K562 (cell line): ENCODE measurements around the gene PPCDC. TPM values are rescaled to one million over a fixed set of nuclear protein-coding genes. Genes with fewer than 3 reads are reported as not detected.
"Not testable (repeated sequence)": the region's sequence is repeated elsewhere in the genome, so short reads cannot be mapped to it uniquely, and the experiment has no call there.

Experiments used
- ATAC-seq: fragments of 200-7000 bp; cut with Tn5 transposase; 3 replicates; pipeline ENCODE4 v1.9.1; 2020; ENCODE audit warnings: moderate library complexity
- BruUV-seq: library from RNA; stranded (reverse); fragments of 400-500 nt; replicated peaks from 2 replicates; lab custom pipeline; 2021; lab: Mats Ljungman, UMichigan
- CTCF ChIA-PET: fragments of 300-600 bp; formaldehyde crosslinking; extraction: SDS; loops from one replicate; lab custom pipeline; 2021; ENCODE audit warnings: low intra/inter-chr PET ratio; lab: Yijun Ruan, JAX
- POLR2A ChIA-PET: fragments of 300-600, 350-650 bp; sonication (Branson Sonifier 250); formaldehyde crosslinking; extraction: SDS; loops from one replicate; lab custom pipeline; 2021; ENCODE audit warnings: antibody characterized with exemption, inconsistent platforms; lab: Yijun Ruan, JAX
- DNase-seq, 4 experiments: peaks; one replicate each; pipeline versions ENCODE4 v3.0.0 to v3.0.0-alpha.2; 2011 to 2018; ENCODE audit warnings: low spot score in 3 of 4, mixed read lengths in 3 of 4; ENCODE audit errors: extremely low read depth in 1 of 4
- FAIRE-seq: peaks from 2 replicates; lab custom pipeline; 2011; peaks lifted over from hg19 to GRCh38; lab: Jason Lieb, UNC
- H2AFZ ChIP-seq: 2 replicates; pipeline ENCODE4 v1.6.0; 2011; ENCODE audit warnings: low read depth, low read length, control low read depth, inconsistent platforms
- H3K27ac ChIP-seq: fragments of 200-600 bp; 3 replicates; pipeline ENCODE4 v1.8.0; 2011; ENCODE audit warnings: low read depth, mild to moderate bottlenecking, control low read depth, inconsistent platforms, low read length, moderate library complexity, mixed read lengths; ENCODE audit errors: extremely low read depth
- H3K27me3 ChIP-seq, 2 experiments: fragments of 300-600 bp in 1 of 2; 2 replicates in 1 of 2; 3 replicates in 1 of 2; pipeline versions ENCODE4 v1.6.0 to v1.8.0; 2011; ENCODE audit warnings: inconsistent platforms in 2 of 2, low read length in 2 of 2, mild to moderate bottlenecking in 1 of 2, mixed read lengths in 1 of 2, moderate library complexity in 1 of 2; ENCODE audit not compliant: control insufficient read depth in 2 of 2, insufficient read depth in 2 of 2
- H3K36me3 ChIP-seq: fragments of 300-600 bp; 3 replicates; pipeline ENCODE4 v1.8.0; 2011; ENCODE audit warnings: mild to moderate bottlenecking, low read length, inconsistent platforms; ENCODE audit not compliant: control insufficient read depth, insufficient read depth
- H3K4me1 ChIP-seq, 2 experiments: fragments of 200-600 bp in 1 of 2; replicated peaks in 1 of 2; 2 replicates in 1 of 2; 3 replicates in 1 of 2; pipeline versions ENCODE4 v1.5.1 to v1.8.0; 2011; ENCODE audit warnings: inconsistent platforms in 2 of 2, low read length in 2 of 2, mild to moderate bottlenecking in 1 of 2, mixed read lengths in 1 of 2, moderate library complexity in 1 of 2; ENCODE audit not compliant: control insufficient read depth in 2 of 2, insufficient read depth in 2 of 2
- H3K4me2 ChIP-seq: 2 replicates; pipeline ENCODE4 v1.6.1; 2011; ENCODE audit warnings: low read length, control low read depth, inconsistent platforms, mixed read lengths; ENCODE audit not compliant: insufficient read depth
- H3K4me3 ChIP-seq: fragments of 200-600 bp; sonication (generic), shearing (Covaris generic); 2 replicates; pipeline ENCODE4 v1.5.1; 2016; ENCODE audit warnings: control low read depth, inconsistent platforms
- H3K79me2 ChIP-seq: fragments of 200-600 bp; 3 replicates; pipeline ENCODE4 v1.8.0; 2011; ENCODE audit warnings: low read length, inconsistent platforms; ENCODE audit not compliant: control insufficient read depth, insufficient read depth
- H3K9ac ChIP-seq, 2 experiments: 2 replicates each; pipeline versions ENCODE4 v1.6.0 to v1.6.1; 2011; ENCODE audit warnings: low read depth in 2 of 2, low read length in 2 of 2, control low read depth in 1 of 2, inconsistent platforms in 1 of 2, mild to moderate bottlenecking in 1 of 2, mixed read lengths in 1 of 2; ENCODE audit not compliant: insufficient read depth in 1 of 2
- H3K9me1 ChIP-seq: one replicate; pipeline ENCODE4 v1.6.0; 2011; ENCODE audit warnings: inconsistent platforms, mild to moderate bottlenecking, low read length, moderate library complexity; ENCODE audit not compliant: control insufficient read depth, insufficient read depth
- H3K9me3 ChIP-seq: replicated peaks from 2 replicates; pipeline ENCODE4 v1.5.1; 2011; ENCODE audit warnings: low read depth, low read length, inconsistent platforms; ENCODE audit not compliant: control insufficient read depth, insufficient read depth
- H4K20me1 ChIP-seq: replicated peaks from 2 replicates; pipeline ENCODE4 v1.6.1; 2011; ENCODE audit warnings: low read length, inconsistent platforms, mixed read lengths; ENCODE audit not compliant: control insufficient read depth, insufficient read depth
- DNMT1 ChIP-seq: fragments of 450-650 bp; IDR thresholded peaks from 2 replicates; pipeline ENCODE4 v1.6.1; 2016; ENCODE audit warnings: antibody characterized with exemption, mild to moderate bottlenecking
- EHMT2 ChIP-seq: fragments of 450-650 bp; IDR thresholded peaks from 2 replicates; pipeline ENCODE4 v1.6.1; 2018; ENCODE audit warnings: antibody characterized with exemption
- HDAC3 ChIP-seq: fragments of 450-650 bp; IDR thresholded peaks from 2 replicates; pipeline ENCODE4 v1.6.1; 2018; ENCODE audit warnings: borderline replicate concordance, mild to moderate bottlenecking, moderate library complexity; ENCODE audit not compliant: partially characterized antibody
- HMG20B ChIP-seq: fragments of 250-450 bp; sonication (Bioruptor Pico); IDR thresholded peaks from 2 replicates; pipeline ENCODE4 v1.5.0; 2021; ENCODE audit warnings: mild to moderate bottlenecking
- LCOR ChIP-seq: sonication (generic); formaldehyde crosslinking; IDR thresholded peaks from 2 replicates; pipeline ENCODE4 v1.8.0; 2022; ENCODE audit warnings: mild to moderate bottlenecking, missing genetic modification reagents
- NR1H2 ChIP-seq: sonication (generic); formaldehyde crosslinking; IDR thresholded peaks from 2 replicates; pipeline ENCODE4 v1.4.0; 2020; ENCODE audit warnings: mild to moderate bottlenecking, missing genetic modification reagents
- PHB ChIP-seq: fragments of 250-450 bp; sonication (Bioruptor Pico); IDR thresholded peaks from 2 replicates; pipeline ENCODE4 v1.5.0; 2021
- RAD51 ChIP-seq: fragments of 450-650 bp; IDR thresholded peaks from 2 replicates; pipeline ENCODE4 v1.7.1; 2016; ENCODE audit warnings: low read depth, mild to moderate bottlenecking, borderline replicate concordance
- SIN3B ChIP-seq: fragments of 450-650 bp; IDR thresholded peaks from 2 replicates; pipeline ENCODE4 v1.6.1; 2017; ENCODE audit warnings: low read depth, mild to moderate bottlenecking, moderate library complexity
- ZNF174 ChIP-seq: fragments of 250-450 bp; sonication (Bioruptor Pico); IDR thresholded peaks from 2 replicates; pipeline ENCODE4 v1.4.0; 2020; ENCODE audit warnings: mild to moderate bottlenecking
- ZNF408 ChIP-seq: fragments of 250-450 bp; sonication (Bioruptor Pico); IDR thresholded peaks from 2 replicates; pipeline ENCODE4 v1.4.0; 2020; ENCODE audit warnings: low read depth, mild to moderate bottlenecking, moderate library complexity
- ZNF780A ChIP-seq: fragments of 250-450 bp; sonication (Bioruptor Pico); IDR thresholded peaks from 2 replicates; pipeline ENCODE4 v1.5.0; 2021; ENCODE audit warnings: mild to moderate bottlenecking
- ZZZ3 ChIP-seq: fragments of 450-650 bp; IDR thresholded peaks from 2 replicates; pipeline ENCODE4 v1.6.1; 2016; ENCODE audit warnings: antibody characterized with exemption, mild to moderate bottlenecking, moderate library complexity
- WGBS: fragments of 100-300 bp; shearing (Covaris generic); methylation state at CpG from one replicate; pipeline ENCODE4 v1.1.6; 2016; ENCODE audit warnings: low coverage, mixed read lengths; ENCODE audit not compliant: insufficient coverage; ENCODE audit errors: missing lambda C conversion rate; 5-methylcytosine and 5-hydroxymethylcytosine counted together
- in situ Hi-C: fragments of 300-500 bp; cut with MboI; formaldehyde crosslinking; loops from 4 replicates; pipeline ENCODE4 v1.15.0; 2018; ENCODE audit warnings: inconsistent platforms, mixed read lengths
- intact Hi-C: fragments of 100-400 bp; cut with micrococcal nuclease; formaldehyde crosslinking; loops from 2 replicates; pipeline ENCODE4 v1.14.2; 2022
- polyA plus RNA-seq, 8 experiments: library from polyadenylated mRNA; depleted of rRNA in 4 of 8; stranded (reverse) in 5 of 8; unstranded in 3 of 8; fragments of >200 nt; fragmentation: Nextera tagmentation in 2 of 8; fragmentation: Illumina TruSeq in 1 of 8; extraction: Ambion mirVana in 2 of 8; extraction: Trizol in 1 of 8; gene quantifications; 2 replicates each; pipeline versions ENCODE4 v1.2.1 to v1.2.3, GENCODE V29; 2011 to 2014; ENCODE audit warnings: inconsistent platforms in 1 of 8, missing spikeins in 1 of 8
- total RNA-seq, 7 experiments: library from RNA; depleted of rRNA in 6 of 7; stranded (reverse); fragments of >200 nt in 6 of 7; fragmentation: Illumina TruSeq in 2 of 7; extraction: Trizol in 2 of 7; gene quantifications; 2 replicates each; pipeline versions ENCODE4 v1.2.1 to v1.2.3, GENCODE V29; 2011 to 2021; ENCODE audit warnings: low replicate concordance in 1 of 7

Gene PPCDC
- total and polyA plus RNA-seq, 9 of the 15 experiments (the other 6 are each of a cell fraction or from before 2014, with no cell fraction given): 10.9 to 53.6 (median 16.7) TPM

GRCh38 chr15:75091814-75092213 is 68.4 kb downstream of the PPCDC start:
- Histone ChIP-seq H4K20me1 (no peaks in the 10 kb centered on the region), H3K27me3 (no peaks in the 10 kb centered on the region), H3K9ac (no peak overlapping the region), H3K4me1 (peaks cover 6 to 8% of the 10 kb centered on the region in 2 experiments; a peak in 3 of 5 replicates), H2AFZ (no peak overlapping the region), H3K36me3 (no peaks in the 10 kb centered on the region), H3K4me2 (no peak overlapping the region), H3K9me1 (no peaks in the 10 kb centered on the region), H3K27ac (no peak overlapping the region), H3K9me3 (no peaks in the 10 kb centered on the region), H3K79me2 (no peaks in the 10 kb centered on the region), H3K4me3 (no peak overlapping the region)
- ChIA-PET POLR2A (interaction anchor here (1.1 to 1.4 kb wide), 2 partner anchors 17 to 20 kb away, joined by 3 to 4 read pairs; no protein-coding TSS in a partner anchor), CTCF (no interaction called here)
- in situ Hi-C loops: no loop called here
- FAIRE-seq (no peak), ATAC-seq (no peak), DNase-seq (no peak)
- BruUV-seq: no TSS peak
- intact Hi-C loops: no loop called here
- TF ChIP-seq EHMT2 (no peak), ZNF408 (CRISPR knock-in tag) (no peak), SIN3B (no peak), ZNF780A (no peak), LCOR (no peak), ZZZ3 (no peak), HMG20B (CRISPR knock-in tag) (no peak), PHB (CRISPR knock-in tag) (no peak), DNMT1 (no peak), NR1H2 (CRISPR knock-in tag) (no peak), HDAC3 (no peak), ZNF174 (CRISPR knock-in tag) (no peak), RAD51 (no peak)
- TF ChIP-seq, all 486 proteins: peak for 0

GRCh38 chr15:75094961-75095478 is 71.6 kb downstream of the PPCDC start:
- BruUV-seq, H3K27me3 ChIP-seq, CTCF ChIA-PET, H2AFZ ChIP-seq, FAIRE-seq, H4K20me1 ChIP-seq, H3K27ac ChIP-seq, H3K4me1 ChIP-seq, H3K79me2 ChIP-seq, H3K36me3 ChIP-seq, H3K4me2 ChIP-seq, ATAC-seq, DNase-seq, H3K9me1 ChIP-seq, intact Hi-C loops, in situ Hi-C loops, H3K9ac ChIP-seq, H3K4me3 ChIP-seq, H3K9me3 ChIP-seq: not testable (repeated sequence)
- WGBS: 34% methylated on average over 4 of the region's 4 CpGs
- POLR2A ChIA-PET: interaction anchor here (1.0 kb wide), 1 partner anchor 29 kb away, joined by 3 read pairs; no protein-coding TSS in a partner anchor
